Retinal pigment epithelial cell (primary cell): Measurements from ENCODE around the gene CAPN11.
"Not testable (repeated sequence)": the region's sequence is repeated elsewhere in the genome, so short reads cannot be mapped to it uniquely, and the experiment has no call there.

Source experiments
- DNase-seq: peaks from one replicate; pipeline ENCODE4 v3.0.0-alpha.2; 2010; ENCODE audit warnings: low read depth
- H3K4me3 ChIP-seq: 2 replicates; pipeline ENCODE4 v1.5.1; 2011; ENCODE audit warnings: mild to moderate bottlenecking, low read length, control low read depth, moderate library complexity
- CTCF ChIP-seq: conservative IDR thresholded peaks from 2 replicates; pipeline ENCODE4 v1.5.1; 2011; ENCODE audit warnings: low read depth, low read length, control low read depth, inconsistent platforms

Gene CAPN11

DNA sequence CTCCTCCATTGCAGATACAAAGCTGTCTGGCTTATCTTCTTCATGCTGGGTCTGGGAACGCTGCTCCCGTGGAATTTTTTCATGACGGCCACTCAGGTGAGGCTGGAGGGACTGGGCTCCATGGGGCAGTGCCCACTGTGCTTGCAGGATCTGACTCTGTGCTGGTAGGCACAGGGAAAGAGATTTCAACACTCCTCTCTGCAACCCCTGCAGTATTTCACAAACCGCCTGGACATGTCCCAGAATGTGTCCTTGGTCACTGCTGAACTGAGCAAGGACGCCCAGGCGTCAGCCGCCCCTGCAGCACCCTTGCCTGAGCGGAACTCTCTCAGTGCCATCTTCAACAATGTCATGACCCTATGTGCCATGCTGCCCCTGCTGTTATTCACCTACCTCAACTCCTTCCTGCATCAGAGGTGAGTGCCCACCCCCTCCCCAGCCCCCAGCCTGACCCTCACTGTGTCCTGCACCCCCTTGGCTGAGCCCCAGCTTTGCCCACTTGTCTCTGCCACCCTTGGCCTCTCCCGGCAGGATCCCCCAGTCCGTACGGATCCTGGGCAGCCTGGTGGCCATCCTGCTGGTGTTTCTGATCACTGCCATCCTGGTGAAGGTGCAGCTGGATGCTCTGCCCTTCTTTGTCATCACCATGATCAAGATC, 70.9 kb downstream of the CAPN11 start:
- DNase-seq: no peak
- no peak for TF ChIP-seq CTCF
- no peak overlapping the region for H3K4me3 ChIP-seq

GRCh38 chr6:44230034-44230675, 71.5 kb downstream of the CAPN11 start:
- H3K4me3 ChIP-seq: no peak overlapping the region
- no peak for TF ChIP-seq CTCF
- DNase-seq: no peak

DNA sequence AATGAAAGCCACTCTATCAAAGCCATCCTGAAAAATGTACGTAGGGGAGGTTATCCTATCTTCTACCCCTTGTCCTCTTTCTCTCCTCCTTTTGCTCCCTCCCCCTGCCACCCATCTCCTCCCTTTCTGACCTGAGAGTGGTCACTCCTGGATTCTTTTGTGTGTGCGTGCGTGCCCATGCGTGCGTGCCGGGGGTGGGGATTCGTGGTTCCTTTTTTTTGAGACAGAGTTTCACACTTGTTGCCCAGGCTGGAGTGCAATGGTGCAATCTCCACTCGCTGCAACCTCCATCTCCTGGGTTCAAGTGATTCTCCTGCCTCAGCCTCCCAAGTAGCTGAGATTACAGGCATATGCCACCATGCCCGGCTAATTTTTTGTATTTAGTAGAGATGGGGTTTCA, 72.8 kb downstream of the CAPN11 start:
- not testable (repeated sequence) for DNase-seq, H3K4me3 ChIP-seq

- TF ChIP-seq CTCF: no peak
- H3K4me3 ChIP-seq: no peak overlapping the region
- DNase-seq: no peak
These were observed 74.3 kb downstream of the CAPN11 start for GRCh38 chr6:44232676-44233566.

DNA sequence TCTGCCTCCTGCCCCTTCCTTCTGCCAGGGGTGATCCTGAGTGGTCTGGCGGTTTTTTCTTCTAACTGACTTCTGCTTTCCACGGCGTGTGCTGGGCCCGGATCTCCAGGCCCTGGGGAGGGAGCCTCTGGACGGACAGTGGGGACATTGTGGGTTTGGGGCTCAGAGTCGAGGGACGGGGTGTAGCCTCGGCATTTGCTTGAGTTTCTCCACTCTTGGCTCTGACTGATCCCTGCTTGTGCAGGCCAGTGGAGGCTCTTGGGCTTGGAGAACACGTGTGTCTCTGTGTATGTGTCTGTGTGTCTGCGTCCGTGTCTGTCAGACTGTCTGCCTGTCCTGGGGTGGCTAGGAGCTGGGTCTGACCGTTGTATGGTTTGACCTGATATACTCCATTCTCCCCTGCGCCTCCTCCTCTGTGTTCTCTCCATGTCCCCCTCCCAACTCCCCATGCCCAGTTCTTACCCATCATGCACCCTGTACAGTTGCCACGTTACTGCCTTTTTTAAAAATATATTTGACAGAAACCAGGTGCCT, 75.0 kb downstream of the CAPN11 start:
- H3K4me3 ChIP-seq: no peak overlapping the region
- no peak for DNase-seq
- no peak for TF ChIP-seq CTCF
